ENCODE measurements around the gene CTSG. TPM values are rescaled to one million over a fixed set of nuclear protein-coding genes. Genes with fewer than 3 reads are reported as not detected.

Gene CTSG
- not detected for polyA plus RNA-seq (2013, experiment 1 of 2)
- not detected for polyA plus RNA-seq (2013, experiment 2 of 2)

DNA sequence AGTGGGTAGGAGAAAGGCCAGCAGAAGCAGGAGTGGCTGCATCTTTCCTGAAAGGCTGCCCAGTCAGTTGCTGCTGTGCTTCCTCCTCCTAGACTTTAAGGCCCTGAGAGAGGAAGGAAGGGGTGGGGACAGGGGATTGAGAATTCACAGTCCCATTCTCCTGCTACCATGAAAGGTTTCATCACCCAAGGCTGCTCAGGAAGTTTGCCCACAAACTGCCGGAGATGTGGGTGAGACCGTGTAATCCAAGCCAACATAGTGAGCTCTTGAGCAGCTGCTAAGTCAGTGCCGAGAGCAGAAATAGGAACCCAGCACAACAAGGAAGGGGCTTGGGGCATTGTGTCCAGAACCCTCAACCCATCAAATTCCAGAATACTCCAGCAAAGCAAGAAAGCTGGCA, at the start of gene CTSG:
CTSG (minus strand) TSS at position 69 of the 400 bp plus-strand sequence; CDS start at position 42, 27 bp downstream.
- Histone ChIP-seq H3K36me3 (replicated peaks in 1 of 2; ENCODE audit: control insufficient read depth in 2 of 2, insufficient read depth in 2 of 2, low read length in 2 of 2) (no peaks in the 10 kb centered on the region), H2BK15ac (ENCODE audit: low read length) (no peak within 1 kb of the TSS), H3K9me3 (replicated peaks in 1 of 2; ENCODE audit: control insufficient read depth in 2 of 2, insufficient read depth in 1 of 2, low read depth in 1 of 2, low read length in 2 of 2) (peaks cover 0 to 12% of the 10 kb centered on the region in 2 donors), H3K4me2 (ENCODE audit: insufficient read depth, low read length, poor library complexity, severe bottlenecking) (no peak within 1 kb of the TSS), H2AK5ac (ENCODE audit: low read depth, low read length) (no peak within 1 kb of the TSS), H2BK12ac (ENCODE audit: low read length) (no peak within 1 kb of the TSS), H2AFZ (ENCODE audit: low read length) (no peak within 1 kb of the TSS), H3K4ac (ENCODE audit: low read length) (no peak within 1 kb of the TSS), H2BK5ac (ENCODE audit: low read length) (no peak within 1 kb of the TSS), H3K4me3 (ENCODE audit: low read length in 2 of 2) (no peak within 1 kb of the TSS), H4K8ac (ENCODE audit: low read depth, low read length) (no peak within 1 kb of the TSS), H4K91ac (ENCODE audit: low read depth, low read length, poor library complexity) (no peak within 1 kb of the TSS), H3K4me1 (ENCODE audit: control insufficient read depth in 2 of 2, insufficient read depth in 1 of 2, low read depth in 1 of 2, low read length in 2 of 2) (no peaks in the 10 kb centered on the region), H2BK120ac (ENCODE audit: low read depth, low read length) (no peak within 1 kb of the TSS), H3K23ac (ENCODE audit: low read depth, low read length, poor library complexity) (no peak within 1 kb of the TSS), H3K14ac (ENCODE audit: low read length) (no peak within 1 kb of the TSS), H3K9ac (ENCODE audit: low read depth, low read length, poor library complexity) (no peak within 1 kb of the TSS), H3K18ac (ENCODE audit: low read length) (no peak within 1 kb of the TSS), H3K27me3 (ENCODE audit: control insufficient read depth in 3 of 3, insufficient read depth in 3 of 3, low read depth in 1 of 3, low read length in 3 of 3) (peaks cover 0 to 5% (median 0%) of the 10 kb centered on the region in 3 experiments), H3K27ac (replicated peaks; ENCODE audit: low read length) (no peak within 1 kb of the TSS), H3K79me1 (ENCODE audit: low read depth, low read length) (no peaks in the 10 kb centered on the region)
- DNase-seq (ENCODE audit: low spot score) = no peak
- WGBS, 2 donors (ENCODE audit: extremely low coverage in 2 of 2, insufficient read length in 2 of 2, insufficient replicate concordance in 1 of 2) = no CpG with 5 or more reads among the region's 3 CpGs

- H3K9ac ChIP-seq (ENCODE audit: low read depth, low read length, poor library complexity) = no peak overlapping the region
- H2BK120ac ChIP-seq (ENCODE audit: low read depth, low read length) = no peak overlapping the region
- no peak overlapping the region for H3K4me3 ChIP-seq (ENCODE audit: low read length in 2 of 2)
- no peak overlapping the region for H2BK5ac ChIP-seq (ENCODE audit: low read length)
- WGBS, 2 donors (ENCODE audit: extremely low coverage in 2 of 2, insufficient read length in 2 of 2, insufficient replicate concordance in 1 of 2) = no CpG with 5 or more reads among the region's 2 CpGs
- no peak overlapping the region for H3K18ac ChIP-seq (ENCODE audit: low read length)
- H3K4ac ChIP-seq (ENCODE audit: low read length) = no peak overlapping the region
- no peak overlapping the region for H2AK5ac ChIP-seq (ENCODE audit: low read depth, low read length)
- H3K23ac ChIP-seq (ENCODE audit: low read depth, low read length, poor library complexity) = no peak overlapping the region
- H3K4me2 ChIP-seq (ENCODE audit: insufficient read depth, low read length, poor library complexity, severe bottlenecking) = no peak overlapping the region
- H3K9me3 ChIP-seq (replicated peaks in 1 of 2; ENCODE audit: control insufficient read depth in 2 of 2, insufficient read depth in 1 of 2, low read depth in 1 of 2, low read length in 2 of 2) = peaks cover 0 to 2% of the 10 kb centered on the region in 2 donors
- H3K4me1 ChIP-seq (ENCODE audit: control insufficient read depth in 2 of 2, insufficient read depth in 1 of 2, low read depth in 1 of 2, low read length in 2 of 2) = no peaks in the 10 kb centered on the region
- DNase-seq (ENCODE audit: low spot score) = no peak
- H3K14ac ChIP-seq (ENCODE audit: low read length) = no peak overlapping the region
- H2AFZ ChIP-seq (ENCODE audit: low read length) = no peak overlapping the region
- no peaks in the 10 kb centered on the region for H3K79me1 ChIP-seq (ENCODE audit: low read depth, low read length)
- no peak overlapping the region for H4K8ac ChIP-seq (ENCODE audit: low read depth, low read length)
- H2BK15ac ChIP-seq (ENCODE audit: low read length) = no peak overlapping the region
- no peak overlapping the region for H2BK12ac ChIP-seq (ENCODE audit: low read length)
- no peak overlapping the region for H3K27ac ChIP-seq (replicated peaks; ENCODE audit: low read length)
- H4K91ac ChIP-seq (ENCODE audit: low read depth, low read length, poor library complexity) = no peak overlapping the region
- no peaks in the 10 kb centered on the region for H3K36me3 ChIP-seq (replicated peaks in 1 of 2; ENCODE audit: control insufficient read depth in 2 of 2, insufficient read depth in 2 of 2, low read length in 2 of 2)
- H3K27me3 ChIP-seq (ENCODE audit: control insufficient read depth in 3 of 3, insufficient read depth in 3 of 3, low read depth in 1 of 3, low read length in 3 of 3) = peaks cover 0 to 5% (median 0%) of the 10 kb centered on the region in 3 experiments
Measured at GRCh38 chr14:24613747-24614146, 37.7 kb upstream of the CTSG start.

DNA sequence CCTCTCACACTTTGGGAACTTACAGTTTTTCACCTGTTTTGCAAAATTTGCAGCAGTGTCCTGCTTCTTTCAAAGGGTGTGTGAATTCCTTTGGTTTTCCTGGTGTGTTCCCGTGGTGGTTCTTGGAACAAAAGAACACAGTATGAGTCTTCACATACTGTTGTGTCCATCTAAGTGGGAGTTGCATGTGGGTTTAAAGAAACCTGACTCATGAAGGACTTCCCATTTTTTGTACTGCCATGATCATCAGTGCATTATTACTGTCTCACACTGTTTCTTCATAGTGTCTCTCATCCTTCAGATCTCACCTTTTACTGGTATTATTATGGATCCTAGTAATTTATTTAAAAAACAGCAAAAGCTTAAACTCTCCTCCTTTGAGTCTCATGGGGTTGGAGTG, 37.2 kb upstream of the CTSG start:
- H3K4me1 ChIP-seq (ENCODE audit: control insufficient read depth in 2 of 2, insufficient read depth in 1 of 2, low read depth in 1 of 2, low read length in 2 of 2) = no peaks in the 10 kb centered on the region
- H4K91ac ChIP-seq (ENCODE audit: low read depth, low read length, poor library complexity) = no peak overlapping the region
- no peak overlapping the region for H2BK120ac ChIP-seq (ENCODE audit: low read depth, low read length)
- H2AFZ ChIP-seq (ENCODE audit: low read length) = no peak overlapping the region
- H3K9ac ChIP-seq (ENCODE audit: low read depth, low read length, poor library complexity) = no peak overlapping the region
- no peak overlapping the region for H3K4me2 ChIP-seq (ENCODE audit: insufficient read depth, low read length, poor library complexity, severe bottlenecking)
- no peak overlapping the region for H3K4me3 ChIP-seq (ENCODE audit: low read length in 2 of 2)
- H3K36me3 ChIP-seq (replicated peaks in 1 of 2; ENCODE audit: control insufficient read depth in 2 of 2, insufficient read depth in 2 of 2, low read length in 2 of 2) = no peaks in the 10 kb centered on the region
- H3K4ac ChIP-seq (ENCODE audit: low read length) = no peak overlapping the region
- H3K23ac ChIP-seq (ENCODE audit: low read depth, low read length, poor library complexity) = no peak overlapping the region
- no peaks in the 10 kb centered on the region for H3K79me1 ChIP-seq (ENCODE audit: low read depth, low read length)
- DNase-seq (ENCODE audit: low spot score) = no peak
- H4K8ac ChIP-seq (ENCODE audit: low read depth, low read length) = no peak overlapping the region
- no CpG with 5 or more reads among the region's 1 CpG for WGBS, 2 donors (ENCODE audit: extremely low coverage in 2 of 2, insufficient read length in 2 of 2, insufficient replicate concordance in 1 of 2)
- no peak overlapping the region for H3K18ac ChIP-seq (ENCODE audit: low read length)
- H2BK5ac ChIP-seq (ENCODE audit: low read length) = no peak overlapping the region
- no peak overlapping the region for H3K27ac ChIP-seq (replicated peaks; ENCODE audit: low read length)
- H2BK12ac ChIP-seq (ENCODE audit: low read length) = no peak overlapping the region
- H2BK15ac ChIP-seq (ENCODE audit: low read length) = no peak overlapping the region
- peaks cover 0 to 2% of the 10 kb centered on the region in 2 donors for H3K9me3 ChIP-seq (replicated peaks in 1 of 2; ENCODE audit: control insufficient read depth in 2 of 2, insufficient read depth in 1 of 2, low read depth in 1 of 2, low read length in 2 of 2)
- peaks cover 0 to 5% (median 0%) of the 10 kb centered on the region in 3 experiments for H3K27me3 ChIP-seq (ENCODE audit: control insufficient read depth in 3 of 3, insufficient read depth in 3 of 3, low read depth in 1 of 3, low read length in 3 of 3)
- no peak overlapping the region for H3K14ac ChIP-seq (ENCODE audit: low read length)
- H2AK5ac ChIP-seq (ENCODE audit: low read depth, low read length) = no peak overlapping the region

DNA sequence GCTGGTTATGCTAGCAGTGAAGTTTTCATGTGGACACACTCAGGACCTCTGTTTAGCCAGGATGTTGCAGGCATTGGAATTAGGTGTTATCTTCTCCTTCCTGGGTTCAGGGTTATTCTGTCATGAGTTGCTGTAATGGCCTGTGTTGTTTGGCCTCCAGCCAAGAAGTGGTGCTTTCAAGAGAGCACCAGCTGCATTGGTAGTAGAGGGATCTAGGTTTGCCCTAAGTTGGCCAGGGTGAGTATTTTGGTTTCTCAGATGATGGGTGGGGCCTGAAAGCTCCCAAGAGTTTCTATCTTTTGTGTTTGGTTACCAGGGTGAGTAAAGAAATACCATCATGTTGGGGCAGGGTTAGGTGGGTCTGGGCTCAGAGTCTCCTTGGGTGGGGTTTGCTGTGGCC, 36.1 kb upstream of the CTSG start:
- Histone ChIP-seq H2BK5ac (ENCODE audit: low read length) (no peak overlapping the region), H4K91ac (ENCODE audit: low read depth, low read length, poor library complexity) (no peak overlapping the region), H3K18ac (ENCODE audit: low read length) (no peak overlapping the region), H4K8ac (ENCODE audit: low read depth, low read length) (no peak overlapping the region), H3K27ac (replicated peaks; ENCODE audit: low read length) (no peak overlapping the region), H2BK12ac (ENCODE audit: low read length) (no peak overlapping the region), H3K14ac (ENCODE audit: low read length) (no peak overlapping the region), H3K4me2 (ENCODE audit: insufficient read depth, low read length, poor library complexity, severe bottlenecking) (no peak overlapping the region), H3K23ac (ENCODE audit: low read depth, low read length, poor library complexity) (no peak overlapping the region), H3K4me1 (ENCODE audit: control insufficient read depth in 2 of 2, insufficient read depth in 1 of 2, low read depth in 1 of 2, low read length in 2 of 2) (peaks cover 0 to 1% of the 10 kb centered on the region in 2 donors), H2AK5ac (ENCODE audit: low read depth, low read length) (no peak overlapping the region), H3K9ac (ENCODE audit: low read depth, low read length, poor library complexity) (no peak overlapping the region), H3K79me1 (ENCODE audit: low read depth, low read length) (no peaks in the 10 kb centered on the region), H3K4ac (ENCODE audit: low read length) (no peak overlapping the region), H3K9me3 (replicated peaks in 1 of 2; ENCODE audit: control insufficient read depth in 2 of 2, insufficient read depth in 1 of 2, low read depth in 1 of 2, low read length in 2 of 2) (peaks cover 0 to 2% of the 10 kb centered on the region in 2 donors), H3K4me3 (ENCODE audit: low read length in 2 of 2) (no peak overlapping the region), H2BK15ac (ENCODE audit: low read length) (no peak overlapping the region), H3K27me3 (ENCODE audit: control insufficient read depth in 3 of 3, insufficient read depth in 3 of 3, low read depth in 1 of 3, low read length in 3 of 3) (peaks cover 0 to 5% (median 0%) of the 10 kb centered on the region in 3 experiments), H2BK120ac (ENCODE audit: low read depth, low read length) (no peak overlapping the region), H2AFZ (ENCODE audit: low read length) (no peak overlapping the region), H3K36me3 (replicated peaks in 1 of 2; ENCODE audit: control insufficient read depth in 2 of 2, insufficient read depth in 2 of 2, low read length in 2 of 2) (no peaks in the 10 kb centered on the region)
- DNase-seq (ENCODE audit: low spot score) = no peak

Measured in neuronal stem cell (in vitro differentiated cells).